Astrocyte of the cerebellum (primary cell): ENCODE results near the gene ANO9.
"Not testable (repeated sequence)": the region's sequence is repeated elsewhere in the genome, so short reads cannot be mapped to it uniquely, and the experiment has no call there.

Experiments
- DNase-seq: peaks from one replicate; pipeline ENCODE4 v3.0.0-alpha.2; 2011; ENCODE audit warnings: low read depth
- H3K4me3 ChIP-seq: 2 replicates; pipeline ENCODE4 v1.5.1; 2011; ENCODE audit warnings: mild to moderate bottlenecking, low read depth, low read length, moderate library complexity
- CTCF ChIP-seq: IDR thresholded peaks from 2 replicates; pipeline ENCODE4 v1.5.1; 2012; ENCODE audit warnings: low read length, low read depth, moderate library complexity, mild to moderate bottlenecking; ENCODE audit errors: missing control alignments
- in situ Hi-C: cut with HindIII; loops from 2 replicates; pipeline ENCODE4 v1.10.0; 2017; ENCODE audit warnings: low sequenced_read_pairs

The ANO9 gene

DNA sequence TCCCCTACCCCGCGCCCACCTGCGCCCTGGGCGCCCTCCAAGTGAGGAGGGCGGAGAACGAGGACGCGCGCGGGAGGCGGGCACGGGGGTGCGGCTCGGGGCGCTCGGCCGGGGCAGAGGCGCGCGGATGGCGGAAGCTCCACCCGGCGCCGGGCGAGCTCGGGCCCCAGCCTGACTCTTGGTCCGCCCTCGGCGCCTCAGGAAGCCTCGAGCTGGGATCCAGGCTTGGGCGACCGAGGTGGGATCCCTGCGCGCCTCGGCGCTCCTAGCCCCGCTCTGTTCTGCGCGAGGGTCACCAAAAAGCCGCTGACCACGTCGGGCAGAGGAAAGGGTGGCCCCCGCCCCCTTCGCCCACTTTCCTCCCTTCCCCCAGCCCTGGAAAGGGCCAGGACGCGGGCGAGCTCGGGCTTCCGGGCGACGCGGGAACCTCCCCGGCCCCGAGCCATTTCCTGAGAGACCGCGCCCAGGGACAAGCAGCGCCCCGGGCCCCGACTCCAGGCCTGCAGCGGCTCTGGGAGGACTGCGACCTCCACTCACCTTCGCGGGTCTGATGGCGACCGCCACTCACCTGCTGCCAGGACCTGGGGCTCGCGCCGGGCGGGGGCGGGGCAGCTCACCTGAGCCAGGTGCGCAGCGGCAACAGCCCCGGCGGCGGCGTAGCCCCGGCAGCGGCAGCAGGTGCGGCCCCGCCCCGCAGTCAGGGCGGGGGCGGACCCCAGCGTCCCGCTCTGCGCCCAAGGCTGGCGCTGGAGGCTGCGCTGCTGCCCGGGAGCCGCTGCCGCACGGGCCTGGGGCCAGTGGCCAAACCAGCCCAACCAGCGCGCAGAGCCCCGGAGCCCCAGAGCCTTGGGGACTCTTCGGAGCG lies 24.8 kb downstream of the ANO9 start:
- no peak for TF ChIP-seq CTCF
- peak overlapping the region; percentile 22 for H3K4me3 ChIP-seq
- no peak for DNase-seq
- in situ Hi-C loops = no loop called here

DNA sequence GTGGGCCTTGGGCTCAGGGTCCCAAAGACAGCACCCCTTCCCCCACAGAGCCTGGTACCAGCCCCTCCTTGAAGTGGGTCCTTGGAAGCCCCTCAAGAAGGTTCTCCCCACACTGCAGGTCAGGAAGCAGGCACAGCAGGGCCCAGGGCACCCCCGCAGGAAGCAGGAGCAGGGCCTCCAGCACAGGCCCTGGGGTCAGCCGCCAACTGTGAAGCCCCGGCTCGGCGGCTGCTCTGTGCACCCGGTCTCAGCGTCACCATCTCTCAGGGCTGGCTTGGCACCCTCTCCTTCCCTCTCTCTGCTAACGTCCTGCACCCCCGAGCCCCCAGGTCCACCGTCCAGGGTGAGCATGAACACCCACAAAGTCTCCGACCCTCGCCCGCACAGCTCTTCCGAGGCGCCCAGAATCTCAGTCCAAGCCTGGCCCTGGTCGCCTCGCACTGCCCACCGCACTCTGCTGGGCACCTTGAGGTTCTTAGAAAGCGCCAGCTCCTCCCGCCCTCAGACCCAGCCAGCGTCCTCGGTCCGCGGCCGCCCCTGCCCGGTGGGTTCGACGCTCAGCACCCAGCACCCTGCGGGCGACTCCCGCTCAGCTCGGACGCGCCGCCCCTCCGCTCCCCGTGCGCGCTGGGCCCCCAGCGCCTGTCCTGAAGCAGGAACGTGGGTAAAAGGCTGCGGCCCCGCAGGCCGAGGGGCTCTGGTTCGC lies 25.6 kb downstream of the ANO9 start:
- in situ Hi-C loops = no loop called here
- no peak for DNase-seq
- no peak for TF ChIP-seq CTCF
- H3K4me3 ChIP-seq = peak overlapping the region; percentile 12

DNA sequence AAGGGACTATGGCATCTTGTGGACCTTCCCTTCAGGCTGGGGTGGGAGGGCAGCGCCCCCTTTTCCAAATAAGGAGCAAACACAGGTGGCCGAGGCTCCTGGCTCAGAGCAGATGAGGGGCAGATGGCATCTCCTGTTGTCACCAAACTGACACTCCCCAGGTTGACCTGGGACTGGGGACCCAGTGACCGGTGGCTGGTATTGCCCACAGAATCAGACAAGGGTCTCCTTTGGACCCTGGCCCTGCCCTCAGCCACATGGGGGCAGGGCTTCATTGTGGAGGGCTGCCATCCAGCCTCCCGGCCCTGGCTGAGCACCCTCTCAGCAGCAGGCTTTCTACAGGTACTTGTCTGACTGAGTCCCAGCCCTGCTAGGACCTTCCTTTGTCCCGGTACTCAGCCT lies 26.2 kb downstream of the ANO9 start:
- in situ Hi-C loops = no loop called here
- no peak overlapping the region for H3K4me3 ChIP-seq
- TF ChIP-seq CTCF = no peak
- DNase-seq = no peak

DNA sequence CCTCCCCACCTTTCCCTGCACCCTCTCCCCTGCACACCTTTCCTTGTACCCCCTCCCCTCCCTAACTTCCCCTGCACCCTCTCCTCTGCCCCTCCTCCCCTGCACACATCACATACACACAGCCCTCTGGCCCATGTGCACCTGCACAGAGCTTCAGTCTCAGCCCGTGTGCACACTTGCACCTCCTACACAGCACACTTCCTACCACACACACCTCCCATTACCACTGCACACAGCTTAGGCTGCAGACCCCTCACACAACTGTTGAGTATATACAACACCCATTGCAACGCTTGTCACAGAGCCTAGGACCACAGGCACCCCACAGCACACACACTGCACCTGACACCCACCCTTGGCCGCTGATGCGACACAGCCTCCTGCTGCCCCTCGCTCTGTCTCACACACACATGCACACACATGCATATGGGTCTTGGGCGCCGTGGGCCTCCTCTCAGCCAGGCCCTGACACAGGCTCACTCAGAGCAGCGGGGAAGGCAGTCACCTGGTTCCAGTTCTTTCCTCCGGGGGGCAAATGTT lies 27.4 kb downstream of the ANO9 start:
- DNase-seq = no peak
- no peak overlapping the region for H3K4me3 ChIP-seq
- no peak for TF ChIP-seq CTCF
- in situ Hi-C loops = no loop called here

- TF ChIP-seq CTCF = no peak
- in situ Hi-C loops = no loop called here
- H3K4me3 ChIP-seq = no peak overlapping the region
- no peak for DNase-seq
Observed at GRCh38 chr11:413120-414081, 28.4 kb downstream of the ANO9 start.

DNA sequence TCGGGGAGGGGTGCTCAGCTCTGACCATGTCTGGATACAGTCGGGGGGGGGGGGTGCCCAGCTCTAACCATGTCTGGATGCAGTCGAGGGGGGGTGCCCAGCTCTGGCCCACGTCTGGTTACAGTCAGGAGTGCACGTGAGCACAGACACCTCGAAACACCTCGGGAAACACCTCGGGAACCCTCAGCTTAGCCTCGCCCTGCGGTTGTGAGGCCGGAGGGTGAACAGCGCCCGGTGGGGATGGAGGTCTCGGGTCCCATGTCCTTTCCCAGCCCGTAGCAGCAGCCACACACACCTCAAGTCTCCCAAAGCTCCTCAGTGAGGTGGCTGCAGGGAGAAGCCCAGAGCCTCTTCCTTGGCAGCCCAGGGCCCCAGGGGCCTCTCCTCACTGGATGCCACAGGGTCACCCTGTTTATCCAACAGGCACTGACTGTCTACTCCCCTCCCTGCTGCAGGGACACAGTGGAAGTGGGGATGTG lies 29.1 kb downstream of the ANO9 start:
- H3K4me3 ChIP-seq = no peak overlapping the region
- in situ Hi-C loops = no loop called here
- no peak for DNase-seq
- no peak for TF ChIP-seq CTCF

DNA sequence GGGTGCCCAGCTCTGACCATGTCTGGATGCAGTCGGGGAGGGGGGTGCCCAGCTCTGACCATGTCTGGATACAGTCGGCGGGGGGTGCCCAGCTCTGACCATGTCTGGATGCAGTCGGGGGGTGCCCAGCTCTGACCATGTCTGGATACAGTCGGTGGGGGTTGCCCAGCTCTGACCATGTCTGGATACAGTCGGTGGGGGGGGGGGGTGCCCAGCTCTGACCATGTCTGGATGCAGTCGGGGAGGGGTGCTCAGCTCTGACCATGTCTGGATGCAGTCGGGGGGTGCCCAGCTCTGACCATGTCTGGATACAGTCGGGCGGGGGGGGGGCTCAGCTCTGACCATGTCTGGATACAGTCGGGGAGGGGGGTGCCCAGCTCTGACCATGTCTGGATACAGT lies 30.3 kb downstream of the ANO9 start:
- H3K4me3 ChIP-seq, DNase-seq, in situ Hi-C loops: not testable (repeated sequence)

DNA sequence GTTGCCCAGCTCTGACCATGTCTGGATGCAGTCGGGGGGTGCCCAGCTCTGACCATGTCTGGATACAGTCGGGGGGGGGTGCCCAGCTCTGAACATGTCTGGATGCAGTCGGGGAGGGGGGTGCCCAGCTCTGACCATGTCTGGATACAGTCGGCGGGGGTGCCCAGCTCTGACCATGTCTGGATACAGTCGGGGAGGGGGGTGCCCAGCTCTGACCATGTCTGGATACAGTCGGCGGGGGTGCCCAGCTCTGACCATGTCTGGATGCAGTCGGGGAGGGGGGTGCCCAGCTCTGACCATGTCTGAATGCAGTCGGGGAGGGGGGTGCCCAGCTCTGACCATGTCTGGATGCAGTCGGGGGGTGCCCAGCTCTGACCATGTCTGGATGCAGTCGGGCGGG lies 31.1 kb downstream of the ANO9 start:
- DNase-seq, H3K4me3 ChIP-seq, in situ Hi-C loops: not testable (repeated sequence)
